ENCODE data around the gene LANCL1. TPM values are rescaled to one million over a fixed set of nuclear protein-coding genes. Genes with fewer than 3 reads are reported as not detected.

LANCL1 gene
- total RNA-seq, 2 donors from 2014 or later: 19.2 to 23.2 TPM

DNA sequence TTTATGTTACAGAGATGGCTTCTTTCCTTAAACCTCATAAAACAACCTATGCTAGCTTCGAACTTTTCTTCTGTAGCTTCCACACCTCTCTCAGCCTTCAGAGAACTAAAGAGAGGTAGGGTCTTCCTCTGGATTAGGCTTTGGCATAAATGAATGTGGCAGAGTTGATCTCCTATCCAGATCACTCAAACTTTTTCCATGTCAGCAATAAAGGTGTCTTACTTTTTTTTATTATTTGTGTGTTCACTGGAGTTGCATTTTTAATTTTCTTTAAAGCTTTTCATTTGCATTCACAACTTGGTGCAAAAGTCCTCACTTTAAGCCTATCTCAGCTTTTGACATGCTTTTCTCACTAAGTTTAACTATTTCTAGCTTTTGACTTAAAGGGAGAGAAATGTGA, 66.0 kb downstream of the LANCL1 start:
- DNase-seq (ENCODE audit: low spot score): no peak
- Mint-ChIP-seq H3K4me1 (ENCODE audit: low read depth in 2 of 2) (no peaks in the 10 kb centered on the region), H3K36me3 (no peaks in the 10 kb centered on the region), H3K4me3 (no peak overlapping the region), H3K27me3 (peaks cover 0 to 17% of the 10 kb centered on the region in 2 donors), H3K27ac (no peak overlapping the region), H3K9me3 (peaks cover 11% of the 10 kb centered on the region)
- no peak for ATAC-seq

DNA sequence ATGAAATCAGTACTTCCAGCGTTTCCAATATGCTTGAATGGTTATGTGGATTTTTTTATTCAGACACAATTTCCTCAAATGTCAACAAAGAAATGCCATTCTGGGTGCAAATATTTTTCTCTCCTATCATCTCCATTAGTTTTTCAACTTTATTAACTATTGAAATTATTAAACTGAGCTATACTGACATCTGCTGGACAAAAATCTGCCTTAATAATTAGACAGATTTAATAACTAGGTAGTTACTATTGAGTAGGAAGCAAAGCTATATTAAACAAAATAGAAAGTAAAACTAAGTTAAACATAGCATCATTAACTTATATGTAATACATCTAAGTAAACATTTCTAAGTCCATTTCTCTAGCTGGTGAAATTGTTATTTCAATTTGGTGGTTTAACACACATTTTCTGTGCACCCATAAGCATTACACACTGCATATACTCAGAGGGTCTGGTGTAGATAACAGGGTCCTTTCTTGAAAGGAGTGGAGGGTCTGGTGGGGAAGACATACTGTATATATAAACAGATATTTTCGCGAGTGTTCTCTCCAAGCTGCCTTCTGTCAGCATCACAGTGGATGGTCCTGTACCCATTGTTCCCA, 77.0 kb downstream of the LANCL1 start:
- Mint-ChIP-seq H3K36me3 (no peaks in the 10 kb centered on the region), H3K27me3 (no peaks in the 10 kb centered on the region), H3K9me3 (no peaks in the 10 kb centered on the region), H3K4me3 (no peak overlapping the region), H3K4me1 (ENCODE audit: low read depth in 2 of 2) (no peaks in the 10 kb centered on the region), H3K27ac (no peak overlapping the region)
- DNase-seq (ENCODE audit: low spot score) (no peak), ATAC-seq (no peak)

DNA sequence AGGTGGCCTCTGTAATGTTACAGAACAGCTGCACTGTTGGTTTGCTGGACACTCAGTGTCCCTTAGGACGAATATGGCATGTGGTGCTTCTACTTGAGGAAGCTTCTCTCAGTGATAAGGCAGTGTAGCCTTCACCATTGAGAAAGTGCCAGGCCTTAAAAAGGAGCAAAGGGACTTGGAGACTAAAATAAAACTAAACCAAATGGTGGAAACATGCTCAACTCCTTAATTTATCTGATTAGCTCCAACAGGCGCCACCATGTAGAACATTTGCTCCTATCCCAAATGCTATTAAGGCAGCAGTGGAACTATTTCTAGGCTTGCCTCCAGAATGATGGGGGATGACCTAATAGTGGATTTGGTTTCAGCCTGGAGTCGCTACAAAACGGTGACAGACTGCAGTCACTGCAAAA, 84.1 kb downstream of the LANCL1 start:
- no peak for ATAC-seq
- DNase-seq (ENCODE audit: low spot score): no peak
- Mint-ChIP-seq H3K27me3 (no peaks in the 10 kb centered on the region), H3K4me3 (no peak overlapping the region), H3K4me1 (ENCODE audit: low read depth in 2 of 2) (no peaks in the 10 kb centered on the region), H3K9me3 (no peaks in the 10 kb centered on the region), H3K36me3 (no peaks in the 10 kb centered on the region), H3K27ac (no peak overlapping the region)

DNA sequence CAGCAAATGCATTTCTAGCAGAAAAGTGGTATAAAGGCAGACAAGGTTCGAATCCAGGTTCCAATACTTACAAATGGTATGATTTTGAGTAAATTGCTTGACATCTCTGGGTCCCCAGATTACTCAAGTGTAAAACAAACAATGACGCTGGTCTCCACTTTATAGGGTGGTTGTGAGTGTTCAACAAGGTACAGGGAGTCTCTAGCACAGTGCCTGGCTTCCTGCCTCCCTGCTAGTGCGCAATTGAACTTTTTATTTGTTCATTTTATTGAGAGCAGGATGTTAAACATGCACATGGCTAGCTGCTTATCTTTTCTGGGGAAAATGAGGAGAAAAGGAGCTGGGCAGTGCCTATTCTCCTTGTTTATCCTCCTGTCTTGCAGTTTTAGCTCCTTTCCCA, 86.7 kb downstream of the LANCL1 start:
- Mint-ChIP-seq H3K27me3 (no peaks in the 10 kb centered on the region), H3K9me3 (no peaks in the 10 kb centered on the region), H3K36me3 (no peaks in the 10 kb centered on the region), H3K4me1 (ENCODE audit: low read depth in 2 of 2) (no peaks in the 10 kb centered on the region), H3K4me3 (no peak overlapping the region), H3K27ac (no peak overlapping the region)
- ATAC-seq (no peak), DNase-seq (ENCODE audit: low spot score) (no peak)

DNA sequence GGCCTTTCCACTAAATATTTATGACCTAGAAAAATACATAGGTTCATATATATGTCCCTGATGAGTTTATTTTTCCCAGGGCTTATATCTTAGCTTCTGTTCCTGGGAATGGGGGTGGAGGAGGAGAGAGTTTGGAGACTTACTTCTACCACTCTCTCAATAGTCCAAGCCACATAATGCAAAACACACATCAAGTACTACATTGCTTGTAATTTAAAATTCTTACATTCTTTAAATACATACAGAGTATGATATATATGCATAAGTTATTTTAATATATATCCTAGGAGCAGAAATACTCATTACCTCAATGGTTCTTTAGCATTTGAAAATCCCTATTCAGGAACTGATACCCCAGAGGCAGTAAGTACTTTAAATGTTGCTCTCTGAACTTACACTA, 88.4 kb downstream of the LANCL1 start:
- DNase-seq (ENCODE audit: low spot score): no peak

DNA sequence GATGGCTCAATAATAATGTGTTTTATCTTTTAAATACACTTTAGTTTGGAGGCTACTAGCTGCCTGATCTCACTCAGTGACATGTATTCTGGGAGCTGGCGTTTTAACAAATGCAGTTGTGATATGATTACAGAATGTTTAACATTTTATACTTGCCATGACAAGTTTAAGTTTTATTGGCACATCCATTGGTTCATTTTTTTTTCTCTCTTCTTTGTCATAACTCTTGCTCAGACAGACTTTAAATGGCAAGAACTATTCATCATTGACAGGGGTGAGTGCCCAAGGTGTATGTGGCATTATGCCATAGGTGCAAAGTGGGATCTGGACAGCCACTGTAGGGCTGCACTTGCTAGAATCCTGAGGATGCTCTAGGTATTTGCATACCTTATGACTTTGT, 89.5 kb downstream of the LANCL1 start:
- no peak for ATAC-seq
- Mint-ChIP-seq H3K9me3 (peaks cover 3% of the 10 kb centered on the region), H3K4me3 (no peak overlapping the region), H3K27me3 (no peaks in the 10 kb centered on the region), H3K36me3 (no peaks in the 10 kb centered on the region), H3K4me1 (ENCODE audit: low read depth in 2 of 2) (no peaks in the 10 kb centered on the region), H3K27ac (no peak overlapping the region)
- no peak for DNase-seq (ENCODE audit: low spot score)

More for the DNA sequence above, 88.4 kb downstream of the LANCL1 start:
- no peaks in the 10 kb centered on the region for H3K4me1 Mint-ChIP-seq (ENCODE audit: low read depth in 2 of 2)
- H3K4me3 Mint-ChIP-seq: no peak overlapping the region
- no peaks in the 10 kb centered on the region for H3K36me3 Mint-ChIP-seq
- peaks cover 3% of the 10 kb centered on the region for H3K9me3 Mint-ChIP-seq
- ATAC-seq: no peak
- H3K27ac Mint-ChIP-seq: no peak overlapping the region
- H3K27me3 Mint-ChIP-seq: no peaks in the 10 kb centered on the region

Other genes with a start within 250 kb of the LANCL1 start
- gene MYL1, start 161.6 kb downstream of the LANCL1 start, total RNA-seq: not detected
- gene CPS1, start 79.8 kb upstream of the LANCL1 start, total RNA-seq: 1 to 10 TPM in 1 of 2 donors, under 1 TPM in 1; 0.05 to 1.8 TPM

Data from natural killer cell treated with Interleukin-12 subunit alpha and Interleukin-12 subunit beta and Interleukin-15 and Interleukin-18, amount 100 ng/mL, for 72 hours (primary cell).